ENCODE data around the gene ZNF496.
"Not testable (repeated sequence)": the region's sequence is repeated elsewhere in the genome, so short reads cannot be mapped to it uniquely, and the experiment has no call there.

Gene ZNF496

GRCh38 chr1:247331525-247332214, at the start of gene ZNF496:
ZNF496 (minus strand) TSS chr1:247331867; CDS start chr1:247329578, 2,289 bp downstream.
- in situ Hi-C loops (cut with HindIII; ENCODE audit: low sequenced_read_pairs): no loop called here

- in situ Hi-C loops (cut with HindIII; ENCODE audit: low sequenced_read_pairs): no loop called here
Observed at GRCh38 chr1:247378334-247379073, 46.8 kb upstream of the ZNF496 start.

GRCh38 chr1:247377656-247378055, 46.0 kb upstream of the ZNF496 start:
- in situ Hi-C loops (cut with HindIII; ENCODE audit: low sequenced_read_pairs): not testable (repeated sequence)

- in situ Hi-C loops (cut with HindIII; ENCODE audit: low sequenced_read_pairs): no loop called here
Observed at GRCh38 chr1:247376659-247377058, 45.0 kb upstream of the ZNF496 start.

- in situ Hi-C loops (cut with HindIII; ENCODE audit: low sequenced_read_pairs): no loop called here
Observed at GRCh38 chr1:247375747-247376146, 44.1 kb upstream of the ZNF496 start.

GRCh38 chr1:247374651-247375334, 43.1 kb upstream of the ZNF496 start:
- in situ Hi-C loops (cut with HindIII; ENCODE audit: low sequenced_read_pairs): not testable (repeated sequence)

- in situ Hi-C loops (cut with HindIII; ENCODE audit: low sequenced_read_pairs): no loop called here
Observed at GRCh38 chr1:247373721-247374141, 42.1 kb upstream of the ZNF496 start.

GRCh38 chr1:247371801-247372259, 40.2 kb upstream of the ZNF496 start:
- in situ Hi-C loops (cut with HindIII; ENCODE audit: low sequenced_read_pairs): no loop called here

- in situ Hi-C loops (cut with HindIII; ENCODE audit: low sequenced_read_pairs): no loop called here
Observed at GRCh38 chr1:247370786-247371732, 39.4 kb upstream of the ZNF496 start.

- in situ Hi-C loops (cut with HindIII; ENCODE audit: low sequenced_read_pairs): no loop called here
Observed at GRCh38 chr1:247368490-247369145, 37.0 kb upstream of the ZNF496 start.

GRCh38 chr1:247367786-247368422, 36.2 kb upstream of the ZNF496 start:
- in situ Hi-C loops (cut with HindIII; ENCODE audit: low sequenced_read_pairs): no loop called here

GRCh38 chr1:247366926-247367645, 35.4 kb upstream of the ZNF496 start:
- in situ Hi-C loops (cut with HindIII; ENCODE audit: low sequenced_read_pairs): no loop called here

GRCh38 chr1:247366345-247366744, 34.7 kb upstream of the ZNF496 start:
- in situ Hi-C loops (cut with HindIII; ENCODE audit: low sequenced_read_pairs): not testable (repeated sequence)

- in situ Hi-C loops (cut with HindIII; ENCODE audit: low sequenced_read_pairs): no loop called here
Observed at GRCh38 chr1:247365023-247365422, 33.4 kb upstream of the ZNF496 start.

GRCh38 chr1:247363000-247363399, 31.3 kb upstream of the ZNF496 start:
- in situ Hi-C loops (cut with HindIII; ENCODE audit: low sequenced_read_pairs): not testable (repeated sequence)

- in situ Hi-C loops (cut with HindIII; ENCODE audit: low sequenced_read_pairs): no loop called here
Observed at GRCh38 chr1:247362153-247362552, 30.5 kb upstream of the ZNF496 start.

GRCh38 chr1:247360991-247361731, 29.5 kb upstream of the ZNF496 start:
- in situ Hi-C loops (cut with HindIII; ENCODE audit: low sequenced_read_pairs): no loop called here

Measured in DLD1 (cell line).